Activated CD8-positive, alpha-beta memory T cell treated with anti-CD3 and anti-CD28 coated beads for 48 hours (primary cell): Measurements from ENCODE around the gene NTM.

Experiments
- DNase-seq, 3 experiments: peaks; one replicate each; pipeline ENCODE4 v3.0.0-alpha.2; 2020; ENCODE audit warnings: low read depth in 2 of 3, low spot score in 2 of 3

NTM gene

DNA sequence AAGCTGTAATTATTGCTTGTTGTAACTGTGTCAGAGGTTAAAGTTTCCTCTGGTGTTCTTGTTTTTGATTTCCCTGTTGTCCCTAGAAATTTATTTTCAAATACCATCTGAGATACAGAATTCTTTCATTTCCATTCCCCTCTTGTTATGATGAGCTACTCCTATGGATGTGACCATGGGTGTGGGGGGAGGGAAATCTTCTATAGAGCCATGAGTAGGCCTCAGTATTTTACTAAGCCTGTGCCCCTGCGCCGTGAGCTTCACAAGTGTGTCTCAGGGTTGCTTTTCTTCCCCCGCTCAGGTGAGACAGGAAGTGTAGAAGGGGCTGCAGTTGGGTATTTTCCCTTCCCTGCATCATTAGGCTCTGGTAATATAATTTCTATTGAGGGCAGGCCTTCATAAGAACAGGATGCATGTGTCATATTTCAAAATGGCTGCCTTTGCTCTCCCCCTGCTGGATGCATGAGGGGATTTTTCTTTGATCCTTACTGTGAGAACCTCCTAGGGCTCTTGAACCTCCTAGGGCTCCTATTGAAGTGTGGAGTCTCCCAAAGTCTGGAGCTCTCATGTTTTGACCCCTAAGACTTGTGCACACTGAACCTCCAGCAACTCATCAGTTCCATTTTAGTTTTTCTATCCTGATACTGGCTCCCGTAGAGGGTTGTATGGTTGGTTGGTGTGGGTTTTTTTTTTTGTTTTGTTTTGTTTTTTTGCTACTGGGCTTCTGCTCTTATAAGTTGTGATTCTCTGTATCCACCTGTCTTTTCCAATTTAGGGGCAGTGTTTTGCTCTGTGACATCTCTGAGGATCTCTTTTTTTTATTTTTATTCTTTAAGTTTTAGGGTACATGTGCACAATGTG, 658.2 kb downstream of the NTM start:
- no peak for DNase-seq

DNA sequence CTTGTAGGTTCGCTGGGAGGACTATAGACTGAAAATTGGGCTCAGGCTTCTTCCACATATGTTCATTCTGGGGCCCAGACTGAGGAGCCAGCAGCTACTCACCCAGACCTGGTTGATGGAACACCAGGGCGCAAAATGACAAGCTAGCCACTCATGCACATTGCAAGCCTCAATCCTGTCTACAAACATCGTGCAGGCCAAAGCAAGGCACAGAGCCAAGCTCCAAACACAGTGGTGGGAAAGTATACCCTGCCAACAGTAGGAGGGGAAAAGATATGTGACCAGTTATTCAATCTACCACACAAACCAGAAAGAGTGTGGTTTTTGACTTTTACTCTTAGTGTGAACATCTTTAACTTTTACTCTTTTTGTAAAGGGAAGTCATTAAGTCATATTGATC, 660.5 kb downstream of the NTM start:
- no peak for DNase-seq

DNA sequence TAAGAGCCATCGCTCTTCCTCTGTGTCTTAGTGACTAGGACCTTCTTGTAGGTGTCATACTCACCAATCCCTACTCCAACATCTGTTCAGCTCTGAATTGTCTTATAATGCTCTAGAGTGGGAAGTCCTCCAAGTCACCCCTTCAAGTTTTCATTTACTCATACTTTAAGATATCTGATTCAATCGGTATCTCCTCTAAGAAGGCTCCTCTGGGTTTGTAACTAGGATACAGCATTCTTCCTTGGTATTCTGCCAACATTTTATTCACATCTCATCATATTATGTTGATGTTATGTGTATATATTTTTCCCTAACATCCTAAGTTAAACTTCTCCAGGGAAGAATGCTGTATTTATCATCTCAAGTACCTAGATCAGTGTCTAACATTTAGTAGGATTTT, 662.1 kb downstream of the NTM start:
- no peak for DNase-seq

DNA sequence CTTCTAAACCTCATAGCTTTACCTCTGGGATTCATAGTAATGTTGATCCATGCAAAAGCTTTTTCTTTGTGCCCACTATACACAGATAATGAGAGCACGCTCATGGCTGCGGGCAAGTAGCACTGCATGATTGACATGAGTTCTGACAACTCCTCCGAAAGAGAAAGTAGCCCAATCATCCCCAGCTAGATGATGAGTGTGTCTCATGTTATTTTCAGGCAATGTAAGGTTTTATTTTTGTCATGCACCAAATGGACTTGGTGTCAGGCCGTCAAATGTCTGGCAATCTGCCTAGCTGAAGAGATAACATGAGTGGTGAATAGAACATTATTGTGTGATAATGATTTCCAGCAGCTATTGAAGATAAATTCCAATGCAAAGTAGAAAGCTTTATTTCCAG, 662.6 kb downstream of the NTM start:
- DNase-seq, result no peak

DNA sequence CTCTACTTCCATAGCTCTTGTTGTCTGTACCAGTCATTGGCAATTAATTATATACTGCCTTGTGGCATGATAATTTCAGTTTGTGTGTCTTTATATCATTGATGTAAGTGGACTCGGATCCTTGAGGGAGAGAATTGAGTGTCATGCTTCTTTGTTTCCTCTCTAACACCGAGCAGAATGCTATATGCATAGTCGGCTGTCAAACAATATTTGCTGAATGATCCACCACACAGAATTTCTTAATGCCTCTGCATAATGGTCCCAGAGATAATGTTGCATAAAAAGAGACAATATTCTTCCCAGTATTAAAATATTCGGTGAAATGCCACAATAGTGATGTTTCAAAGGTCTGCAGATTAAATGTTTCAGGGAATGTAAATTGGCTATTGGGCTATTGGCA, 664.8 kb downstream of the NTM start:
- no peak for DNase-seq

DNA sequence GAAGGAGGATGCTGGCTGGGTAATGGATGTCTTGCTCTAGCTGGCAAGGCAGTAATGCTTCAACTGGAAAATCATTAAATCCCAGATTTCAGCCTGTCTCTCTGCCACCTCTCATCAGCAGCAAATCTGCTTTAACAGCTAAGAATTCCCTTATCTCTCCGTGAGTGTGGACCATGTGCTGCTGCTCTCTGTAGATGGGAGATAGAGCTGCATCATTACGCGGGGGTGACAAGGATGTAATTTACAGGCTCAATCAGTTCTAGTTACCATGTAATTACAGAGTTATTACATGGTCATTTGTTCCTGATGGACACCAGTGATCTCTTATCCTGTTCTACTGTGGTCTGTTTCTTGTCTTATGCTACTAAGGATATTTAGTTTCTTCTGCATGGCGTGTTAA, 665.4 kb downstream of the NTM start:
- DNase-seq, result no peak

- DNase-seq, result no peak
Observed at GRCh38 chr11:132036220-132036619, 665.8 kb downstream of the NTM start.

DNA sequence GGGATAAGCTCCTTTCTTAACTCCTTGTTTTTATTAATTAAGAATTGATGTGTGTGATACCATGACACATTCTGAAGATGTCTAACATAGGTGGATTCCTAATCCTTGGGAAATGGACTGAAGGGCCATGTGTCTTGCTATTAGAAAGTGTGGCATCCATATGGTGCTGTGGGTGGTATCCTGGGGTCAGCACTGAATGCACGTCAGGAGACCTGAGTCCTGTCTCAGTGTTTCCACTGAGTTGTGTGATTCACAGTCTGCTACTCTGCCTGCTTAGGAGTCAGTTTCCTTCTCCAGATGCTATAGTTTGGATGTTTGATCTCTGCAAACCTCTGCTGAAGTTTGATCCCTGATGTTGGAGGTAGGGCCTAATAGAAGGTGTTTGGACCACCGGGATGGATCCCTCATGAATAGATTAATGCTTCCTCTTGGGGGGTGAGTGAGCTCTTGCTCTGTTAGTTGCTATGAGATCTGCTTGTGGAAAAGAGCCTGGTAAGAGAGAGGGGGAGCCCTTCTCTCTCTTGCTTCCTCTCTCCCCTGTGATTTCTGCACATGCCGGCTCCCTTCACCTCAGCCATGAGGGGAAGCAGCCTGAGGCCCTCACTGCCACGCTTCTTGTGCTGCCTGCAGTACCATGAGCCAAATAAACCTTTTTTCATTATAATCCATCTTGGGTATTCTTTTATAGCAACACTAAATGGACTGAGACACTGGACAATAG, 666.5 kb downstream of the NTM start:
- DNase-seq, result no peak

DNA sequence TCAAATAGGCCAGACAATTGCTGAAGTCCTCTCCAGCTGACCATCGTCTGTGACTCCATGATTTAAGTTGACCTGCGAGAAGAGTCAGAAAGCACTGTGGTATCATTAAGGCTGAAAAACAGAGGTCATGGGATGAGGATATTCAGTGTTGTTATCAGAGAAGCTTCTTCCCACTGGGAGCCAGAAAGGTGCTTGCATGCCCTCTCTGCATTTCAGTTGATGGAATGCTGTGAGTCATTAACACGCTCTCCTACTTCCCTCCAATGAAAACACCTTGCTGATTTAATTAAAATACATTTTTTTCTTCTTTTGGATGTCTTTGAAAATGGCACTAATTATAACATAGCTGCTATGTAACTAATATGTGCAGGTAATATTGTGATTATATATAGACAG, 667.0 kb downstream of the NTM start:
- no peak for DNase-seq

GRCh38 chr11:132037956-132038355, 667.5 kb downstream of the NTM start:
- no peak for DNase-seq

DNA sequence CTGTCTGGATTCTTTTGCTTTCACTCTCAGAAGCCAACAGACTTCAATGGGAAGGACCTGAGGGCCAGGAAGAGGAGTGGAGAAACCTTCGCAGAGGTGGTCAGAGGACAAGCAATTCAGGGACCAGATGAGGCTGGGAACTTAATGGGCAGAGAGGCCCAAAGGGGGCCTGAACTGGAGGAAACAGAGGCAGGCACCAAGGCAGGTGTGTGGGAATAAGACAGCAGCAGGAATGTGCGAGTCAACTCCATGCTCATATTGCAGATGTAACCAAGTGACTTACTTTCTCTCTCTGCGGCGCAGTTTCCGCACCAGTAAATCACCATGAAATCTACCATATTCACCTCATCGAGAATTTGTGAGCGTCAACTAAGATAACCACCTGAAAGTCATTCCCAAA, 669.1 kb downstream of the NTM start:
- no peak for DNase-seq

GRCh38 chr11:132042296-132042695, 671.9 kb downstream of the NTM start:
- DNase-seq, result no peak

- DNase-seq, result no peak
Observed at GRCh38 chr11:132043714-132044113, 673.3 kb downstream of the NTM start.

DNA sequence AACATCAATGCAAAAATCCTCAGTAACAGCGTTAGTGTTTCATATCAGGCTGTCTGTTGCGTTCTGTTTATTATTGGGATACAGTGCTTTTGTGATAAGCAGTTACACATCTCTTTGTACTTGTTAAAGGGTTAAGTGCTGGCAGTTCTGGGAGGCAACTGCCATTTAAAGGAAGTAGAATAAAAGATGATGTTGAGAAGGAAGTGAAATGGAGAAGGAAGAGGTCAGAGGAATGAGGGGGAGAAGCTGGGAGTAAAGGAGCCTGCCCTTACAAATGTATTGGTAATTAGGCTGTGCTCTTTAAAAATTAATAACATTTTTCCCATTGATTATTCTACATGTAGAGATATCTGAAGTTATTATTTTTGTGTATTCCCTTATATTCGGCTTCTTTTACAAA, 674.7 kb downstream of the NTM start:
- no peak for DNase-seq

- no peak for DNase-seq
Observed at GRCh38 chr11:132046288-132046865, 676.0 kb downstream of the NTM start.

GRCh38 chr11:132047167-132047566, 676.8 kb downstream of the NTM start:
- no peak for DNase-seq

DNA sequence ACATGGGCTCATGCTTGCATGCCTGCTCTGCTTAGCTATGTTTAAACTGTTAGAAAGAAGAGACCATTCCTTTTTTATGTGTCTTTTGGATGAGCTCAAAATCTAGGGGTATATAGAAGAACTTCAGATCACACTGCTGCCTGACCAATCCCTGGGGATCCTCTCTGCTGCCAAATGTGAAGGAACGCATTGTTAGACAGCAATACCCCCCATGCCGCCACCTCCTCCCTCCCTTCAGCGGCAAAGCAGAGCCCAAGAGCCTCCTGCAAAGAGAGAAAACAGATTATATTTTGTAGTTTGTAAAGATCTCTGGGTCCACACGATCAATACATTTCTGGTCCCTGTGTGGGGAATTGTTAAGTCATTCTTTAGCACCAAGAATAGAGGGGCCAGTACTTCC, 677.6 kb downstream of the NTM start:
- no peak for DNase-seq

DNA sequence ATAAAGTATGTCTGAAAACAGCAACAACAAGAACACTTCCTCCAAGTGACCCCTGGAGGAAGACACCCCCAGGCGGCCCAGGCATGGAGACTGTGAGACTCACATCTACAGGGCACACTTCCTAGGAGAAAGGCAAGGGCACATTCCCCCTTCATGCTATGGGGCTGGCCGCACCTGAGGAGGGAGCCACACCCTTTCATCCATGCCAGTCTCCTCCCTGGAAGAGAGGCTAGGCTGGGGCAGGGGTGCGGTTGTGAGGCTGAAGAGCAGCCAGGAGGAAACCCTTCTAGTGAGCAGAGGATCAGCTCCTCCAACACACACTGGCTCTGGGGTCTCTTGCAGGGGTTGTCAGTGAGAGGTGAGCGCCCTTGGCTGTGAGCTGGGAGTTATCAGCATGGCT, 678.8 kb downstream of the NTM start:
- DNase-seq, result no peak

DNA sequence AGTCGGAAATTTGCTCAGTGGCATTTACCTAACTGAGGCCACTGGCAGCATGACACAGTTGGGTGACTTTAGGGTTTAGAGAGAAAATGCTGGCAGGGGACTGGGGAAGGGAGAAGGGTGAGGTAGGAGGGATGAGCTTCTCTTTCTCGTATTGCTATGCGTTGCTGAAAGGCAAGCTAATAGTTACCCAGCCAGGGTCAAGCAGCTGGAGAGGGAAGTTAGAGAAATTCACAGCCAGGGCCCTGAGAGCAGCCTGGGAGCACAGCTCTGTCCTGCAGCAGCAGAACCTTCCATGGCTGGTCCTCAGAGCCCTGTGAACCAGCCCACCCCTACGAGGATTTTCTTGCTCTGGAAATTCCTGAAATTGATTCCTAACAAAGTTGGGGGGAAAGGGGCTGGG, 679.6 kb downstream of the NTM start:
- no peak for DNase-seq

DNA sequence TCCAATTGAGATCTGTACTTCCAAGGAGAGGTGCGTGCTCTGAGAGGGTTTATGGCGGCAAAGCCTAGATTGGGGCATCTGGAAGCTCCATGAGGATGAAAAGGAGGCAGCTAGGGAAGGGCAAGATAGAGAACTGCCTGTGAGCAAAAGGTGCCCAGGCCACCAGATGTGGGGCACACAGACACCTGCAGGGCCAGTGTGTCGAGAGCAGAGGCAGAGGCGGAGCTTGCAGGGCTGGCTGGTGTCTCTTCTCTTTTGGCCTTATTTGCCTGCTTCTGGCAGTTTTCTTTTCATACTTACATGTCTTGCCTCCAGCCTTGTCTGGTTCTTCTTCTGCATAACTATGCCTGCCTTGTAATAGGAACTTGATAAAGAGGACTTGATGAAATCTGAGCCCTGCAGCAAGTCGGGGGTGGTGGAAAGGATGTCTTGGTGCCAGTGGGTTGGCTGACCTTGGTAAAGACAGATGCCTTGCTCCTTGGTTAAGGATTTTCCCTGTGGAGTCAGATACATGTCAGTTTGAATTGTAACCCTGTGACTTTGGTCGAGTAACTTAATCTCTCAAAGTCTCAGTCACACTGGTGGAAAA, 680.3 kb downstream of the NTM start:
- no peak for DNase-seq

DNA sequence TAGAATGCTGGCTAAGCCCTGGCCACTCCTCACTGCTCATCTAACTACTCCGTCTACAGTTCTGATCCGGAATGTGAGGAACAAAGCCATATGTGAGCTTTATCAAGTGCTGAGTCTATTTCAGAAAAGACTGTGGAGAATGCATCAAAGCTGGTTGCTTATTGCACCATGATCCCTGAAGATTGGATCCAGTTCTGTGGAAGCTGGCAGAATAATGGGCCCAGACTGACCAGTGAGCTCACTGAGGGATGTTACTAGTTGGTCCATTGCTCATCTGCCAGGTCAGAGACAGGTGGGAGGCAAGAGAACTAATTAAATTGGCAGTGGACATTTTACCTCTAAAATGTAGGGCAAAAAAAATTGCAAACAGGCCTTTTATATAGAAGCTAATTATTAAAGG, 681.3 kb downstream of the NTM start:
- no peak for DNase-seq

- no peak for DNase-seq
Observed at GRCh38 chr11:132052342-132052741, 681.9 kb downstream of the NTM start.
